ENCODE measurements around the gene ESYT2. TPM values are rescaled to one million over a fixed set of nuclear protein-coding genes. Genes with fewer than 3 reads are reported as not detected.

ESYT2 gene
- polyA plus RNA-seq, 4 donors = 10.0 to 37.9 (median 21.2) TPM

DNA sequence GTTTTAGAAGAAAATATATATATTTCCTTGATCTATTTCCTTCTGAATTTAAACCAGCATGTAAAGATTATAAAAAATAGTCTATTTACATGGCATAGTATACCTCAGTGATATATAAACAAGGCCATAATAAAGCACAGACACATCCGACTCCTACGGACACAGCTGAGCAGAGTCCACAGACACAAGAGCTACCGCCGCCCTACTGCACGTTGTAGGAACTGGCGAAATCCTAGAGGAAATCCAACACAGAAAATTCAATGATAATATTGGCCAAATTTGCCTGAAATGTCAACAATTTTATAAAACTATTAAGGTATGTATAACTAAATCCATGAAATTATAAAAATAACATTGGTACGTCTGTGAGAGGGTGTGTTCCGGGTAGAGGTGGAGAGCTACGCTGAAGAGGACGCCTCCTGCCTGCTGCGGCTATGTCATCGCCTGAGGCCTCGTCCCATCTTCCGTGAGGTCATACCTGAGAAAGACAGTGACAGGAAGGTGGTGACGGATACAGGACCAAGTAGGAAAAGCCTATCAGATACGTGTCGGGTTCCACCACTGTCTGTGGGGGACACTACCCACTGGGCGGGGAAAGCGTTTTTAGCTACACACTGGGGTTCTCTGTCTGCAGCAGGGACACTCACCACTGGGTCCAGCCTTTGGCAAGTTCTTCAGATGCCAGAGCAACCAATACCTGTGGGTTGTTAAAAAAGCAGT lies 95.4 kb downstream of the ESYT2 start:
- no peak for DNase-seq
- Histone ChIP-seq H3K4me3 (ENCODE audit: low read depth in 1 of 3, low read length in 3 of 3) (no peak overlapping the region), H3K27me3 (ENCODE audit: control insufficient read depth in 3 of 3, insufficient read depth in 3 of 3, low read length in 3 of 3) (no peaks in the 10 kb centered on the region), H3K36me3 (ENCODE audit: control insufficient read depth in 3 of 3, insufficient read depth in 2 of 3, low read depth in 1 of 3, low read length in 3 of 3) (peaks cover 13 to 49% (median 22%) of the 10 kb centered on the region in 3 donors), H3K4me1 (ENCODE audit: control insufficient read depth in 3 of 3, insufficient read depth in 2 of 3, low read depth in 1 of 3, low read length in 2 of 3) (no peaks in the 10 kb centered on the region), H3K9me3 (ENCODE audit: control insufficient read depth in 2 of 2, insufficient read depth in 1 of 2, low read depth in 1 of 2, low read length in 1 of 2) (no peaks in the 10 kb centered on the region), H3K27ac (ENCODE audit: low read depth in 1 of 3, low read length in 2 of 3) (no peak overlapping the region)
- FAIRE-seq = no peak
- WGBS, 3 donors = 97 to 98% (median 97%) methylated on average over 19 of the region's 19 CpGs

DNA sequence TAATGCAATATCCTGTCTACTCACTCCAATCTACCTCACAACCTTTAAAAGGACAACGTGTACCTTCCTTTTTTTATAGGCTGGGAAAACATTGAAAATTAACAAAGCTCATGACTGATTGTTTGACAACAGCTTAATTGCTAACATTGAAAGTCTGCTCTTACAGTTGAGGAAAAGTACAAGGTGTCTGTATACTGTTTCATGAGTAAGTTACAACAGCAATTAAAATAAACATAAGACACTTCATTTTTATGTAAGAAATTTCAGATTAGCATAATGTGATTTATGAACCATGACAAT lies 96.1 kb downstream of the ESYT2 start:
- Histone ChIP-seq H3K4me1 (ENCODE audit: control insufficient read depth in 3 of 3, insufficient read depth in 2 of 3, low read depth in 1 of 3, low read length in 2 of 3) (no peaks in the 10 kb centered on the region), H3K9me3 (ENCODE audit: control insufficient read depth in 2 of 2, insufficient read depth in 1 of 2, low read depth in 1 of 2, low read length in 1 of 2) (no peaks in the 10 kb centered on the region), H3K4me3 (ENCODE audit: low read depth in 1 of 3, low read length in 3 of 3) (no peak overlapping the region), H3K27ac (ENCODE audit: low read depth in 1 of 3, low read length in 2 of 3) (no peak overlapping the region), H3K36me3 (ENCODE audit: control insufficient read depth in 3 of 3, insufficient read depth in 2 of 3, low read depth in 1 of 3, low read length in 3 of 3) (peaks cover 11 to 45% (median 18%) of the 10 kb centered on the region in 3 donors), H3K27me3 (ENCODE audit: control insufficient read depth in 3 of 3, insufficient read depth in 3 of 3, low read length in 3 of 3) (no peaks in the 10 kb centered on the region)
- DNase-seq = peak in 1 of 2 donors; percentile 6
- WGBS, 3 donors = 69 to 86% (median 73%) methylated on average over 1 of the region's 1 CpG
- FAIRE-seq = no peak

DNA sequence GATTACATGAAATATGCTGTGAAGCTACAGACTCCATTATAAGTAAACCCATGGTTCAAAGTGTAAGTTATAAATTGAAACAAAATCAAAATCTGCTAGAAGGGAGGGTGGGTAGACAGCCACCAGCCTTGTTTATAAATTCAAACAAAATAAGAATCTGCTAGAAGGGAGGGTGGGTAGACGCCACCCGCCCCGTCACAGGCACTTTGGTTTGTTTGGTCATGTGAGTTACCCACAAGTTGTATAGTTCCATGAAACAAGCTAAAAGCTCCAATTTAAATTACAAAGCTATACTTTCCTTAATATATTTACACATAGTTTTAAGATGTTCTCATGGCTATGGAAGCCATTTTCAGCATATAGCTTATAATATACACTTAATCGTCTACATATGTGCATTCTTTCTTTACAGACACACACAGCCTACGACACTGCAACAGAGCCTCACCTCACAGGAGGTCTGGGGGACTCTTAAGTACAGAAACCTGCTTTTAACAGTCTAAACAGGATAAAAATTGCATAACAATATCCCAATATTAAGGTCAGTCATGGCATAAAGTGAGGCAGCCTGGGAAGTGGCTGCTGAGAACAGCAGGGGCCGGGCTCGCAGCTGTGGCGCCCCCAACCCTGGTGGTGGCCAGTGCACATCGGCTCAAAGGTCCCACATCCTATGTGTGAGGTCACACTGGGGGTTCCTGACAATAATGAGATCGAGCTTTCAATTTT lies 96.7 kb downstream of the ESYT2 start:
- Histone ChIP-seq H3K36me3 (ENCODE audit: control insufficient read depth in 3 of 3, insufficient read depth in 2 of 3, low read depth in 1 of 3, low read length in 3 of 3) (peaks cover 11 to 42% (median 18%) of the 10 kb centered on the region in 3 donors), H3K27ac (ENCODE audit: low read depth in 1 of 3, low read length in 2 of 3) (no peak overlapping the region), H3K4me3 (ENCODE audit: low read depth in 1 of 3, low read length in 3 of 3) (no peak overlapping the region), H3K27me3 (ENCODE audit: control insufficient read depth in 3 of 3, insufficient read depth in 3 of 3, low read length in 3 of 3) (no peaks in the 10 kb centered on the region), H3K4me1 (ENCODE audit: control insufficient read depth in 3 of 3, insufficient read depth in 2 of 3, low read depth in 1 of 3, low read length in 2 of 3) (no peaks in the 10 kb centered on the region), H3K9me3 (ENCODE audit: control insufficient read depth in 2 of 2, insufficient read depth in 1 of 2, low read depth in 1 of 2, low read length in 1 of 2) (no peaks in the 10 kb centered on the region)
- 84 to 90% (median 88%) methylated on average over 10 of the region's 10 CpGs for WGBS, 3 donors
- FAIRE-seq (no peak), DNase-seq (no peak)

DNA sequence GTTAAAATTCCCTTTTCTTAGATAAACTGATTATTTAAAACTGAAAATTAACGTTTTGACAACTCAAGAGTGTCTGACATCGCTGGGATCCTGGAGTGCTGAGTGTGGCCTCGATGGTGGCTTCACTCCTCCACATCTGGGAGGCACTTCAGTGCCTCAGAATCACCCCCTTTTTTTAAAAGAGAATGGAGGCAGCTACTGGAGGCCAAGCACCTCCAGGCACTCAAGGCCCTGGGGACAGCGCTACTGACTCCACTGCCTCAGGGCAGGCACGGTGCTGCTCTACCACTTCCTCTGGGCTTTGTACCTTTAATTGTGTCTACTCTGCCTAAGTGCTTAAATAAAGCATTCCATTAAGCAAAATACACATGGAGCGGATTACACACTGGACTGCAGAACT lies 97.5 kb downstream of the ESYT2 start:
- DNase-seq (no peak), FAIRE-seq (no peak)
- no peaks in the 10 kb centered on the region for H3K27me3 ChIP-seq (ENCODE audit: control insufficient read depth in 3 of 3, insufficient read depth in 3 of 3, low read length in 3 of 3)
- no peaks in the 10 kb centered on the region for H3K9me3 ChIP-seq (ENCODE audit: control insufficient read depth in 2 of 2, insufficient read depth in 1 of 2, low read depth in 1 of 2, low read length in 1 of 2)
- no peaks in the 10 kb centered on the region for H3K4me1 ChIP-seq (ENCODE audit: control insufficient read depth in 3 of 3, insufficient read depth in 2 of 3, low read depth in 1 of 3, low read length in 2 of 3)
- H3K36me3 ChIP-seq (ENCODE audit: control insufficient read depth in 3 of 3, insufficient read depth in 2 of 3, low read depth in 1 of 3, low read length in 3 of 3) = peaks cover 6 to 38% (median 18%) of the 10 kb centered on the region in 3 donors
- WGBS, 3 donors = 92 to 95% (median 93%) methylated on average over 6 of the region's 6 CpGs
- no peak overlapping the region for H3K4me3 ChIP-seq (ENCODE audit: low read depth in 1 of 3, low read length in 3 of 3)
- H3K27ac ChIP-seq (ENCODE audit: low read depth in 1 of 3, low read length in 2 of 3) = no peak overlapping the region

DNA sequence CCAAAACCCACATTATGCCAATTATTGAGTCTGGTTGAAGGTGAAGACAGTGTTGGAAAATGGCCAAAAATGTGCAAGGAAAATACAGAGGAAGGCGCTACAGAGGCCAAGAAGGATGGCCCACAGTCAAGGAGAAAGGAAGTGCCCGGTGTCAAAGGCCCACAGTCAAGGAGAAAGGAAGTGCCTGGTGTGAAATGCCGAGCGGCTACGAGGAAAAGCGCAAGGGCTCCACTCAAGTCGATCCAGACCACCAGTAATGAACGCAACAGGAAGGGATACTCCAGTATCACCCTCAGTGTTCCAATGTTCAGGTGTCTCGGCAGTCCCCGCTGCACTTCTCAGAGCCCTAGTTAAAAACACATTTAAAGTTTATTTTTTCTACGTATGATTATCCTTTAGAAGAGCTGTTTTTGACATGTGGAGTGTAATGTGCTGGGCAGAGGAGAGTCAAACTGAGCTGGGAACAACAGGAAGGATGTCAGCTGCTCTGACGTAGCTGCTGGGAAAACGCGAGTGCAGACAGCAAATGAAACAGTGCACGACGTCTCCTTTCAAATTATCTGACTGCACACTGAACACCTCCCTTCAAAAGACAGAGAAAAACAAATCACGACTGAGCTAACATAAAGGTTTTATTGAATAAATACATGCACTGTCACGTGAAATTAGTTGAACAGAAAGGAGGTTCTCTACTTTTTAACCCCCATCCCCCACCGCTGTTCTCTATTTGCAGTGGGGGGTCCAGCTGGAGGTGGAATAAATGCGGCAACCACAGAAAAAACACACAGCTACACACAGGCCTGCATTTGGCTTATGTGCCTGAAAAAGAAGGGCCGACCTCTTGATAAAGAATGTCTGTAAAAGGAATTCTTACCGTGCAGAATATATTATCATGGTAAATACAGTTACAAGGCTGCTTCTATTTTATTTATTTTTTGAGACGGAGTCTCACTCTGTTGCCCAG lies 98.6 kb downstream of the ESYT2 start:
- H3K36me3 ChIP-seq (ENCODE audit: control insufficient read depth in 3 of 3, insufficient read depth in 2 of 3, low read depth in 1 of 3, low read length in 3 of 3) = peaks cover 6 to 30% (median 13%) of the 10 kb centered on the region in 3 donors
- FAIRE-seq (no peak), DNase-seq (no peak)
- H3K4me3 ChIP-seq (ENCODE audit: low read depth in 1 of 3, low read length in 3 of 3) = no peak overlapping the region
- H3K27me3 ChIP-seq (ENCODE audit: control insufficient read depth in 3 of 3, insufficient read depth in 3 of 3, low read length in 3 of 3) = no peaks in the 10 kb centered on the region
- peak overlapping the region in 1 of 3 donors; percentile 22 for H3K27ac ChIP-seq (ENCODE audit: low read depth in 1 of 3, low read length in 2 of 3)
- H3K4me1 ChIP-seq (ENCODE audit: control insufficient read depth in 3 of 3, insufficient read depth in 2 of 3, low read depth in 1 of 3, low read length in 2 of 3) = no peaks in the 10 kb centered on the region
- H3K9me3 ChIP-seq (ENCODE audit: control insufficient read depth in 2 of 2, insufficient read depth in 1 of 2, low read depth in 1 of 2, low read length in 1 of 2) = peaks cover 0 to 4% of the 10 kb centered on the region in 2 donors
- WGBS, 3 donors = 76 to 92% (median 90%) methylated on average over 23 of the region's 23 CpGs

DNA sequence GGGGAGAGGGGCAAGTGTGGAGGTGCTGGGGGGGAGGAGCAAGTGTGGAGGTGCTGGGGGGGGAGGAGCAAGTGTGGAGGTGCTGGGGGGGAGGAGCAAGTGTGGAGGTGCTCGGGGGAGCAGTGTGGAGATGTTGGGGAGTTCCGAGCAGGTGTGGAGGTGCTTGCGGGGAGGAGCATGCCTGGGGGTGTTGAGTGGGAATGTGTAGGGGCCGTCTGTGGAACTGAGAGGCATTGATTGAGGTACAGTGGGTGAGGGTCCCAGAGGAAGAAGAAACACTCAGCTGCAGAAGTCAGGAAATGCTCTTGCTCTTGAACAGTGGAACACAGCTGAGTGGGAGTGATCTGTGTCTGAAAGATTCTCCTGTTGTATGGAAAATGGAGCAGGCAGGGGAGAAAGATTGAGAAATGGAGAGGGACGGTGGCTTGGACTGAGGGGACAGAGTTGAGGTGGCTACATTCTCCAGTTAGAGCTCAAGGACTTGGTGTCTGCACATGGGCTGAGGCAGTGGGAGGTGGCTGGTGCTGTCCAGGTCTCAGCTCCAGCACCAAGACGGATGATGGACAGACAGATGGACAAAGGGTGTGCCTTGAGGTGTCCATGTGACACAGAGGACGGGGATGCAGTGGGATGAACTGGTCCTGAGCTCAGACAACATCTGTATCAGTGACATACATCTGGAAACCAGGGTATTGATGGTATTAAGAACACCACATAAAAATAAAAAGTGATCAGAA lies 99.5 kb downstream of the ESYT2 start:
- no peak for DNase-seq
- FAIRE-seq = no peak
- 89 to 94% (median 91%) methylated on average over 7 of the region's 7 CpGs for WGBS, 3 donors
- Histone ChIP-seq H3K4me3 (ENCODE audit: low read depth in 1 of 3, low read length in 3 of 3) (no peak overlapping the region), H3K9me3 (ENCODE audit: control insufficient read depth in 2 of 2, insufficient read depth in 1 of 2, low read depth in 1 of 2, low read length in 1 of 2) (peaks cover 0 to 4% of the 10 kb centered on the region in 2 donors), H3K27ac (ENCODE audit: low read depth in 1 of 3, low read length in 2 of 3) (no peak overlapping the region), H3K27me3 (ENCODE audit: control insufficient read depth in 3 of 3, insufficient read depth in 3 of 3, low read length in 3 of 3) (no peaks in the 10 kb centered on the region), H3K4me1 (ENCODE audit: control insufficient read depth in 3 of 3, insufficient read depth in 2 of 3, low read depth in 1 of 3, low read length in 2 of 3) (no peaks in the 10 kb centered on the region), H3K36me3 (ENCODE audit: control insufficient read depth in 3 of 3, insufficient read depth in 2 of 3, low read depth in 1 of 3, low read length in 3 of 3) (peaks cover 6 to 25% (median 12%) of the 10 kb centered on the region in 3 donors)

DNA sequence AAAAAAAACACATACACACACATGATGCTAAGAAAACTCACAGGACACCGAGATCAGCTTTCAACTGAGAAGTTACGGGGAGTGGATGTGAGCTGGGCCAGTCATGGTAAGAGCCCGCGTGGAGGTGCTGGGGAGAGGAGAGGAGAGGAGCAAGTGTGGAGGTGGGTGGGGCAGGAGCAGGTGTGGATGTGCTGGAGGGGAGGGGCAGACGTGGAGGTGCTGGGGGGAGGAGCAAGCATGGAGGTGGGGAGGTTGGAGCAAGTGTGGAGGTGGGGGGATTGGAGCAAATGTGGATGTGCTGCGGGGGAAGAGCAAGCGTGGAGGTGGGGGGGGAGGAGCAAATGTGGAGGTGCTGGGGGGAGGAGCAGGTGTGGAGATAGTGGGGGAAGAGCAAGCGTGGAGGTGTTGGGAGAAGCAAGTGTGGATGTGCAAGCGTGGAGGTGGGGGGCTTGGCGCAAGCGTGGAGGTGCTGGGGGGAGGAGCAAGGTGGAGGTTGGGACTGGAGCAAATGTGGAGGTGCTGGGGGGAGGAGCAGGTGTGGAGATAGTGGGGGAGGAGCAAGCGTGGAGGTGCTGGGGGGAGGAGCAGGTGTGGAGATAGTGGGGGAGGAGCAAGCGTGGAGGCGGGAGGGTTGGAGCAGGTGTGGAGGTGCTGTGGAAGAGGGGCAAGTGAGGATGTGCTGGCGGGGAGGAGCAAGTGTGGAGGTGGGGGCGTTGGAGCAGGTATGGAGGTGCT lies 100.2 kb downstream of the ESYT2 start:
- FAIRE-seq (no peak), DNase-seq (no peak)
- no peaks in the 10 kb centered on the region for H3K4me1 ChIP-seq (ENCODE audit: control insufficient read depth in 3 of 3, insufficient read depth in 2 of 3, low read depth in 1 of 3, low read length in 2 of 3)
- peaks cover 0 to 4% of the 10 kb centered on the region in 2 donors for H3K9me3 ChIP-seq (ENCODE audit: control insufficient read depth in 2 of 2, insufficient read depth in 1 of 2, low read depth in 1 of 2, low read length in 1 of 2)
- 82 to 86% (median 84%) methylated on average over 16 of the region's 16 CpGs for WGBS, 3 donors
- no peak overlapping the region for H3K27ac ChIP-seq (ENCODE audit: low read depth in 1 of 3, low read length in 2 of 3)
- no peaks in the 10 kb centered on the region for H3K27me3 ChIP-seq (ENCODE audit: control insufficient read depth in 3 of 3, insufficient read depth in 3 of 3, low read length in 3 of 3)
- H3K4me3 ChIP-seq (ENCODE audit: low read depth in 1 of 3, low read length in 3 of 3) = no peak overlapping the region
- H3K36me3 ChIP-seq (ENCODE audit: control insufficient read depth in 3 of 3, insufficient read depth in 2 of 3, low read depth in 1 of 3, low read length in 3 of 3) = peaks cover under 1 to 18% (median 6%) of the 10 kb centered on the region in 3 donors

All from small intestine (tissue), 7 donors.